Epidermal melanocyte (primary cell): ENCODE results near the gene TRAF2.

Experiments
- DNase-seq: peaks from one replicate; pipeline ENCODE4 v3.0.0; 2011; ENCODE audit warnings: low spot score; ENCODE audit not compliant: insufficient read length

Gene TRAF2

GRCh38 chr9:136847088-136847825, 39.1 kb upstream of the TRAF2 start:
- DNase-seq = peak; percentile 43

GRCh38 chr9:136847826-136848392, 38.4 kb upstream of the TRAF2 start:
- DNase-seq = peak; percentile 60

- peak; percentile 59 for DNase-seq
Observed at GRCh38 chr9:136848393-136849037, 37.8 kb upstream of the TRAF2 start.

DNA sequence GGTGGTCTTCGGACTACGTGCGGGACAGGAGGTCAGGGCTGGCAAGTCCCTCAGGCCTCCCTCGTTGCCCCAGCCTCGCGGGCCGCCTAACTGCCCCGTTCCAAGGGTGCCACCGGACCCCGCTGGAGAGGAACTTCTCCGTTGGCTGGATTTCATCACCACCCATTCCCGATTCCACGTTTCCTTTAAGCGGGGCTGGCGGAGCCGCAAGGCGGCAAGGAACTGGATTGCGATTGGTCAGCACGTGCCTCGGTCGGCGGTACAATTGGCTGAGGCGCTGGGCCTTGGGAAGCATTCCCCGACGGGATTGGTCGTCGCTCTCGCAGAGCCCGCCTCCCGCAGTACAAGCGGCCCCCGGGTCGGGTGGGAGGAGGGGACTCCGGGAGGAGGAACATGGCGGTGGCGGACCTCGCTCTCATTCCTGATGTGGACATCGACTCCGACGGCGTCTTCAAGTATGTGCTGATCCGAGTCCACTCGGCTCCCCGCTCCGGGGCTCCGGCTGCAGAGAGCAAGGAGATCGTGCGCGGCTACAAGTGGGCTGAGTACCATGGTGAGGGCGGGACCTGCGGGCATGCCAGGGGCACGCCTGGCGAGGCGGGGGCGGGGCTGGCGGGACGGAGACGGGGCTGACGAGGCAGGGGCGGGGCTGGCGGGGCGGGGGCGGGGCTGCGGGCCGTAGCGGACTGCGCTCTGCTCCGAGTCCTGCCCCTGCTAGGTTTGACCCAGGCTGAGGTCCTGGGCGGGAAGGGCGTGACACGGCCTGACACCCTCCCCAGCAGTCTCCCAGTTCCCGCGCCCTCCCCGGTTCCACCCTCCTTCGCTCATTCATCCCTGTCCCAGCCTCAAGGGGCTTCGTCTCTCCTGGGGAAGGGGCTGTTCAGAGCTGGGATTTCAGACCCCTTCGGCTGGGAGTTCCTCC, 37.0 kb upstream of the TRAF2 start, which contains the start of gene PHPT1:
TSS of gene PHPT1 (plus strand) at position 372 of the 922 bp plus-strand sequence. CDS start at position 394, 22 bp downstream.
- peak; percentile 100 for DNase-seq

- DNase-seq = no peak
Observed at GRCh38 chr9:136849960-136850865, 36.1 kb upstream of the TRAF2 start.

GRCh38 chr9:136850866-136851775, 35.2 kb upstream of the TRAF2 start:
- DNase-seq = no peak

DNA sequence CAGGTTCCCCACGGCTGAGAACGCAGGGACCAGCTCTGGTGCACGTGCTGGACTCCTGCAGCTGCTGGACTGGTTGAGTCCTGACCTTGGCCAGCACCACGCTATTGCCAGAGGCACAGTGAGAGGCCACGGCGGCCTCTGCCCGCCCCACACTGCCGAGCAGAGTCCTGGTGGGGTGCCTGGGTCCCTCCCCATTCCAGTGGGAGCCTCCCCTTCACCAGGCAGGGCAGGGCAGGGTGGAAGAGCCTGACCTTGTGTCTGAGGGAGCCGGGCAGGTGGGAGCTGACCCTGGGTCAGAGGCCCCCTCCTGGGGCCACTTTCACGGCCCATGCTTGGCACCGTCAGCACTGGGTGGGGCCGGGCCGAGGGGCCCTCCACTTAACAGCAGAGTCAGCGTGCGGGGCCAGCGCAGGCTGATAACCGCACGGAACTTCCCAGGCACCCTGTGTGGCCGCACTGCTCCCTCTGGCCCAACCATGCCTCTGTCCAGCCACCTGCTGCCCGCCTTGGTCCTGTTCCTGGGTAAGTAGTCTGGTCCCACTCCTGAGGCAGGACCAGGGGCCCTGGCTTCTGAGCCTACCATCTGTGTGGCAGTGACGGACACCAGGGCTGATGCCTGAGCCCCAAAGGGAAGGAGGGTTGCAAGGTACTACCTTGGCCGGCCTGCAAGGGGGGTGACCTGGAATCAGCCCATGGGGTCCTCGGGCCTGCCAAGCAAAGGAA, 34.2 kb upstream of the TRAF2 start, which contains the start of gene MAMDC4:
TSS of gene MAMDC4 (plus strand) at position 406 of the 723 bp plus-strand sequence. CDS start at position 477, 71 bp downstream.
- no peak for DNase-seq

DNA sequence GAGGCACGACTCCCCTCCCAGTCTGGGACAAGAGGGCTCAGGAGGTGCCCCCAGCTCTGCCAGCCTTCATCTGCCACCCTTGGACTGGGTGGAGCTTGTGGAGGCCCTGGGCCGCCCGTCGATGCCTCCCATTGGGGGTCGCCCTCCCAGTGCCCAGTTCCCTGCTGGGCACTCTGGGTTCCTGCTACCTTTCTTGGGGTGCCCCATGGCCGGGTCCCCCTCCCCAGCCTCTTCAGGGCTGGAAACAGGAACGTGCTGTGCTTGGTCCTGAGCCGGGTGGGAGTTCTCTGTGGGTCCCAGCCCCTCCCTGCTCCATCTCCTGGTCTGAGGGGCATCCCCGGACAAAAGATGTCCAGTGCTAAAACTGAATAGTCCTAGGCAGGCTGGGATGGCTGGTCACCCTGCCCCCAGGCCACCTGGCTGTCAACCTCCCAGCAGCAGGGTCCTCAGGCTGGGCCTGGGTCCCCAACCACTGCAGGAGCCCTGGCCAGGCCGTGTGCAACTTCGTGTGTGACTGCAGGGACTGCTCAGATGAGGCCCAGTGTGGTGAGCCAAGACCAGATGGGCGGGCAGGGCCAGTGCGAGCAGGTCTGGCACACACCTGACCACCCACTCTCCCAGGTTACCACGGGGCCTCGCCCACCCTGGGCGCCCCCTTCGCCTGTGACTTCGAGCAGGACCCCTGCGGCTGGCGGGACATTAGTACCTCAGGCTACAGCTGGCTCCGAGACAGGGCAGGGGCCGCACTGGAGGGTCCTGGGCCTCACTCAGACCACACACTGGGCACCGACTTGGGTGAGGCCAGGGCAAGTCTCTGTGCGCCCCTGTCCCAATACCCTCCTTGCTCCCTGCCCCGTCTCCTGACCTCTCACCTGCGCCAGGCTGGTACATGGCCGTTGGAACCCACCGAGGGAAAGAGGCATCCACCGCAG, 33.4 kb upstream of the TRAF2 start:
- DNase-seq = no peak

DNA sequence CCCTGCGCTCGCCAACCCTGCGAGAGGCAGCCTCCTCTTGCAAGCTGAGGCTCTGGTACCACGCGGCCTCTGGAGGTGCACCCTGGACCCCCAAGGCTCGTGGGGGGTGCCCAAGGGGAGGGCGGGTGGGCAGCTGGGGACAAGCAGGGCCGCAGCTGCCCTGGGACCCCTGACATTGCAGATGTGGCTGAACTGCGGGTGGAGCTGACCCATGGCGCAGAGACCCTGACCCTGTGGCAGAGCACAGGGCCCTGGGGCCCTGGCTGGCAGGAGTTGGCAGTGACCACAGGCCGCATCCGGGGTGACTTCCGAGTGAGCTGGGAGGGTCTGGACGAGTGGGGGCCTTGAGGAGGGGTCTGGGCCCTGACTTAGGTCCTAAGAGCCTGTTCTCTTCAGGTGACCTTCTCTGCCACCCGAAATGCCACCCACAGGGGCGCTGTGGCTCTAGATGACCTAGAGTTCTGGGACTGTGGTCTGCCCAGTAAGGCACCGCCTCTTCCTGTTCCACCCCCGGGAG, 32.7 kb upstream of the TRAF2 start:
- DNase-seq = no peak

- DNase-seq = no peak
Observed at GRCh38 chr9:136854113-136854841, 32.0 kb upstream of the TRAF2 start.

DNA sequence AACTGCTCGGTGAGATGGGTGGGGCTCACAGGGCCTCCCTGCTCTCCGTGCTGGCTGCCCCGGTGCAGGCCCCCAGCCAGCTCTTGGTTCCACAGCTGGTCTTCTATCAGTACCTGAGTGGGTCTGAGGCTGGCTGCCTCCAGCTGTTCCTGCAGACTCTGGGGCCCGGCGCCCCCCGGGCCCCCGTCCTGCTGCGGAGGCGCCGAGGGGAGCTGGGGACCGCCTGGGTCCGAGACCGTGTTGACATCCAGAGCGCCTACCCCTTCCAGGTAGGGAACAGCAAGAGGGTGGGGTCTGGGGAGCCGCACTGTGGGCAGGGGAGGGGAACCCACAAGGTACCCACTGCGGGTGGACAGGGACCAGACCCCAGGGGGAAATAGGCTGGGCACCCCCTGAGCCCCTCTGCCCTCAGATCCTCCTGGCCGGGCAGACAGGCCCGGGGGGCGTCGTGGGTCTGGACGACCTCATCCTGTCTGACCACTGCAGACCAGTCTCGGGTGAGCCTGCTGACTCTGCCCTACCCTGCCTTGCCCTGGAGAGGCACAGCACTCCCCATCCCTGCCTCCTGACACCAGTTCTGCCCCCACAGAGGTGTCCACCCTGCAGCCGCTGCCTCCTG, 31.4 kb upstream of the TRAF2 start:
- DNase-seq = no peak

GRCh38 chr9:136855461-136856078, 30.7 kb upstream of the TRAF2 start:
- DNase-seq = no peak

- no peak for DNase-seq
Observed at GRCh38 chr9:136856079-136856476, 30.2 kb upstream of the TRAF2 start.

GRCh38 chr9:136856541-136857141, 29.7 kb upstream of the TRAF2 start:
- no peak for DNase-seq

DNA sequence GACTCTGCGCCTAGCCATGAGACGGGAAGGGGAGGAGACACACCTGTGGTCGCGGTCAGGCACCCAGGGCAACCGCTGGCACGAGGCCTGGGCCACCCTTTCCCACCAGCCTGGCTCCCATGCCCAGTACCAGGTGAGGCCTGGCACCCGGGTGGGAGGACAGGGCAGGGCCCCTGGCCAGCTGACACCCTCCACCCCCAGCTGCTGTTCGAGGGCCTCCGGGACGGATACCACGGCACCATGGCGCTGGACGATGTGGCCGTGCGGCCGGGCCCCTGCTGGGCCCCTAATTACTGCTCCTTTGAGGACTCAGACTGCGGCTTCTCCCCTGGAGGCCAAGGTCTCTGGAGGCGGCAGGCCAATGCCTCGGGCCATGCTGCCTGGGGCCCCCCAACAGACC, 29.1 kb upstream of the TRAF2 start:
- DNase-seq = no peak
